Stimulated activated CD4-positive, alpha-beta T cell treated with anti-CD3 and anti-CD28 coated beads, Interleukin-15, amount 100 ng/mL, for 48 hours (primary cell): ENCODE measurements around the gene COPG2.
A peak's percentile ranks its signal among the peaks of the same experiment; 100 is the strongest.
"Not testable (repeated sequence)": the region's sequence is repeated elsewhere in the genome, so short reads cannot be mapped to it uniquely, and the experiment has no call there.

ENCODE experiments used
- DNase-seq, 2 donors: peaks; one replicate each; pipeline ENCODE4 v3.0.0-alpha.2; 2020; ENCODE audit warnings: low read depth in 2 of 2

Gene COPG2

GRCh38 chr7:130649004-130649790 lies 19.4 kb downstream of the COPG2 start:
- peak in 1 of 2 donors; percentile 19 for DNase-seq

DNA sequence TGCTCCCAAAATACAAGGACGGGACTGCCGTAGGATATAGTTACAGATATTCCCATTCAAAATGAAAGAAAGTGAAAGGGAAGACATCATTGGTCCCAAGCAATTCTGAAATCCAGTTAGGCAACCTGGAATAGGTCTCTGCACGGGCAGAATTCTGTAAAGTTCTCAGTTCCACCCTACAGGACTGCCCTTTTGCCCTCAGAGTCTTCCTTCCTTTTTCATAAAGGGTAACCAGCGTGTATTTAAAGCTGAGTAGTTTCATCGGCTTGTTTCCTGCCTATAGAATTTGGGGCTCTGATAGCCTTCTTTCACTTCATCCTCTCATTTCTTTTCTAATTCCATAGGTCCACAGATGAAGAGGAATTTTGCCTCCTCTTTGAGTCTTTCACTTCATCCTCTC lies 20.0 kb downstream of the COPG2 start:
- DNase-seq, result no peak

- DNase-seq, result no peak
These were observed 26.2 kb downstream of the COPG2 start for GRCh38 chr7:130642383-130642782.

DNA sequence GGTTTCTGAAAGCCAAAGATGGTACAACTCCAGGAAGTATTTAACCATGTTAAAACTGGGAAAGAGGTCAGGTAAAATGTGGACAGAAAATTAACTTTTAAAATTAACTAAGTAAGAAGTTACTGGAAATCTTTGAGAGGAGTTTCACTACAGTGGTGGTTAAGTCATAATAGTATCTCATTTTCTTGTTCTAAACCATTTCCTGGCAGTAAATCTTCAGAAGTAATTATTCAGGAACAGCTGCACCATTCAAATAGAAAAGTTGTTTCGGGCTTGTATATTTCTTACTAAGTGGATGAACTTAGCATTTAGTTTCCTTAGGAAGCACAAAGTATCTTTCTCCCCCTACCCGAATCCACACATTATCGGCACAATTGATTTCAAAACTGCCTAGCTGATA lies 27.1 kb downstream of the COPG2 start:
- no peak for DNase-seq

DNA sequence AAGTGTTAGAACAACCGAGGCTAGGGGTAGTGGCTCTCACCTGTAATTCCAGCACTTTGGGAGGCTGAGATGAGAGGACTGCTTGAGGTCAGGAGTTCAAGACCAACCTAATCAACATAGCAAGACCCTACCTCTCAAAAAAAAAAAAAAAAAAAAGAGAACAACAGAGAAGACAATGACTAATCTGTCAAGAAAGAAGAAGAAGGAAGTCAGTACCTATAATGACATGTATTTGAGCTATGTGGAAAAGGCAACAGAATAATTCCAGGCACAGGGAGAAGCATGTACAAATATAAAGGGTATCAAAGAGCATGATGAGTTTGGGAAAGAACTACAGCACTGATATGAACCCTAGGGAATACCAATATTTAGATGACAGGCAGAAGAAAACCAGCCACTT lies 27.5 kb downstream of the COPG2 start:
- DNase-seq, result no peak

DNA sequence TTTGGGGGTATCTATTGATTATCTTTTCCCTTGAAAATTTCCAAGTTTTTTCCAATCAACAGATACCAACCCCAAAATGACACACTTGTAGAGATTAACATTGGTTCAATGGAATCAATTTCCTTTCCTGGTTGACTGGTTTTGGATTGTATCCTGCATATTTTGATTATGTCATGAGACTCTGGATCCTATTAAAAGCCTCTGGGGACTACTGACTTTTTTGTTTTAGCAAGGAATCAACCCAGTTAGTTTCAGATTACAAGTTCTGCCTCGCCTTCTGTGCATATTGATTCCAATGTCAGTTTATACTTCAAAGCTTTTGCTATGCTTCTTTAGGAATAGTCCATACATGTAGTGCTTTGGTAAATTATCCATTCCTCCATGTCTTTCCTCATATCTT lies 29.2 kb downstream of the COPG2 start:
- DNase-seq, result no peak

- no peak for DNase-seq
These were observed 36.4 kb downstream of the COPG2 start for GRCh38 chr7:130632111-130632510.

- DNase-seq, result no peak
These were observed 39.6 kb downstream of the COPG2 start for GRCh38 chr7:130628901-130629300.

DNA sequence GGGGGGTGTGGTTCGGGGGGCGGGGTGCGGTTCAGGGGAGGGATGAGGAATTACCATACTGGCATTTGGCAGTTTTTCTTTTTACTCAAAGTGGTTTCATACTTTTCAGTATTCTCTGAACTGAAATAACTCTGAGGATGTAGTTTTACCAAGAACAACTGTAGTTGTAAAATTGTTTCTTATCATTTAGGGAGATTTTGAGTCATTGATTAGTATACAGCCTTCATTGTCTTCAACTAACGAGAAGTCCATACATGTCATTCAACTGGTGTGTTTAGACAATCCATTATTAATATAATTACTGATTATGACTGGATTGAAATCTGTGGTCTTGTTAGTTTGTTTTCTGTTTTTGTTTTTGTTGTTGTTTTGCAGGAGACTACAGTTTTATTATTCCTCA lies 40.8 kb downstream of the COPG2 start:
- DNase-seq, result no peak

- DNase-seq, result no peak
These were observed 45.7 kb downstream of the COPG2 start for GRCh38 chr7:130622866-130623265.

GRCh38 chr7:130615583-130615982 lies 53.0 kb downstream of the COPG2 start:
- no peak for DNase-seq

- DNase-seq, result no peak
These were observed 54.1 kb downstream of the COPG2 start for GRCh38 chr7:130614449-130614848.

DNA sequence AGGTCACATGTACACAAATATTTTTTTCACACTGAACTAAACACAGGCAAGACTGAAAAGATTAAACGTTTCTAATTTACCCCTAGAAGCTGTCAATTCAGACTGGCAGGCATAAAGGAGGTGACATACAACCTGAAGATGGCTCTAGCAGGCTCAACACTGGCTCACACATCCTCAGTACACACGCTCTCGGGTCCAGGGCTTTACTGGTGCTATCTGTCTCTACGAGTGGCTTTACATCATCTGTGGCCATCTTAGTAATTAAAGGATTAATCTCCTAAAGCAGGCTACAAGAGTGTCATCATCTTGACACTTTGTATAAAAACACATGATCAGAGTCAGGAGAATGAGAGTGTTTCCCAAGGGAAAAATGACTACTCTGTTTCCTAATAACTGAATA lies 57.3 kb downstream of the COPG2 start:
- no peak for DNase-seq

DNA sequence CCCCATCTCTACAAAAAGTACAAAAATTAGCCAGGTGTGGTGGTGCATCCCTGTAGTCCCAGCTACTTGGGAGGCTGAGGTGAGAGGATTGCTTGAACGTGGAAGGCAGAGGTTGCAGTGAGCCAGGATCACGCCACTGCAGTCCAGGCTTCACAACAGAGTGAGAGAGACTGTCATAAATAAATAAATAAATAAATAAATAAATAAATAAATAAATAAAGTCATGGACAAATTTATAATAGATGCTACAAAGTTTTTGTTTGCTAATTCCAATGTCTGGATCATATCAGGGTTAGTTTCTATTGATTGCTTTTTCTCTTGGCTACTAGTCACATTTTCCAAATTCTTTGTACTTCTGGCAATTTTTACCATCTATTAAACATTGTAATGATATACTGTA lies 61.5 kb downstream of the COPG2 start:
- not testable (repeated sequence) for DNase-seq

GRCh38 chr7:130606161-130606560 lies 62.4 kb downstream of the COPG2 start:
- no peak for DNase-seq

DNA sequence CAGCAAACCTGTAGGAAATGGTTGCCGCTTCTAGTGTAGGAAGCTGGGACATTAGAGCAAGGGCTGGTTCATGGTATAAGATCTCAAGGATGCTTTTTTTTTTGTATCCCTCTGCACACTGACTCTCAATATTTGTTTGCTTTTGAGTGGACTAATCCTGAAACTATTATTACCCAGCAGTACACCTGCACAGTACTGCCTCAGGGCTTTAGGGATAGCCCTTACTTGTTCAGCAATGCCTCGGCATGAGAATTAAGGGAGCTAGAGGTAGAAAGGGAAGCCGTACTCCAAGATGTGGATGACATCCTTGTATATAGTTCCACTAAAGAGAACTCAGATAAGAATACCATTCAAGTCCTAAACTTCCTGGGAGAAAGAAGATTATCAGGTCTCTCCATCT lies 70.5 kb downstream of the COPG2 start:
- DNase-seq, result no peak

DNA sequence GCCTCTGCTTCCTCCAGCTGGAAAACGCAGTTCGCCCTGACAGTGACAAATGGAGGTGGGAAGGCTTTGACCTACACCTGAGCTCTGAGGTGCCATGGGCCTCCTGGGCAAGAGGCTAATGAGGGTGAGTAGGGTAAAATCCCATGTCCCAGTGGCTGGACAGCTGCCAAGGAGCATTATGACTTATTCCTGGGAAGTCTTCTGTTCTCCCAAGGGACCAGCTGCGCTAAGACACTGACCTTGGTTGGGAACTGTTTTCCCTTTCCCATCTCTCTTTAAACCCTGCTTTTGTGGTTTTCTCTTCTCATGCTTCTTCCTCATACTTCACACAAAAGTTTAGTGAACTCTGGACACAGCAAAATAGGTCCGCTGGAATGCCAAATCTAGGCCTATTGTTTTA lies 72.6 kb downstream of the COPG2 start:
- no peak for DNase-seq

GRCh38 chr7:130593033-130593432 lies 75.5 kb downstream of the COPG2 start:
- DNase-seq, result no peak

GRCh38 chr7:130591464-130591863 lies 77.1 kb downstream of the COPG2 start:
- not testable (repeated sequence) for DNase-seq

- DNase-seq, result not testable (repeated sequence)
These were observed 82.6 kb downstream of the COPG2 start for GRCh38 chr7:130585932-130586331.

DNA sequence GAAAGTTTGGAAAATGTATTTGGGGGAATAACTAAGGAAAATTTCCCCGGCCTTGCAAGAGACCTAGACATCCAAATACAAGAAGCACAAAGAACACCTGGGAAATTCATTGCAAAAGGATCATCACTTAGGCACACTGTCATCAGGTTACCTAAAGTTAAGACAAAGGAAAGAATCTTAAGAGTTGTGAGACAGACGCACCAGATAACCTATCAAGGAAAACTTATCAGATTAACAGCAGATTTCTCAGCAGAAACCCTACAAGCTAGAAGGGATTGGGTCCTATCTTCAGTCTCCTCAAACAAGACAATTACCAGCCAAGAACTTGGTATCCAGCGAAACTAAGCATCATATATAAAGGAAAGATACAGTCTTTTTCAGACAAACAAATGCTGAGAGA lies 93.4 kb downstream of the COPG2 start:
- DNase-seq, result not testable (repeated sequence)

GRCh38 chr7:130570144-130570543 lies 98.4 kb downstream of the COPG2 start:
- DNase-seq, result not testable (repeated sequence)

DNA sequence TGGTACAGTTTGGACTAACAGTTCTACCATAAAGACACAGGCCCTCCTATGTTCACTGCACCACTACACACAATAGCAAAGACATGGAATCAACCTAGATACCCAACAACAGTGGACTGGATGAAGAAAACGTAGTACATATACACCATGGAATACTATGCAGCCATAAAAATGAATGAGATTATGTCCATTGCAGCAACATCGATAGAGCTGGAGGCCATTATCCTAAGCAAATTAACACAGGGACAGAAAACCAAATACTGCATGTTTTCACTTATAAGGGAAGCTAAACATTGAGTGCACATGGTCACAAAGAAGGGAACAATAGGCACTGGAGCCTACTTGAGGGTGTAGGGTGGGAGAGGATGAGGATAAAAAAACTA lies 101.7 kb downstream of the COPG2 start:
- no peak for DNase-seq
